Measurements from ENCODE around the gene NTSR1.

Gene NTSR1

GRCh38 chr20:62778601-62779416 is 70.2 kb downstream of the NTSR1 start:
- no peak overlapping the region for H3K4me3 ChIP-seq (ENCODE audit: low read depth, low read length)
- in situ Hi-C loops (cut with HindIII; ENCODE audit: low sequenced_read_pairs) = no loop called here
- TF ChIP-seq CTCF (IDR thresholded peaks at IDR 0.05; ENCODE audit: low read depth, low read length) = no peak
- DNase-seq (ENCODE audit: low read depth, low spot score) = no peak

- DNase-seq (ENCODE audit: low read depth, low spot score) = no peak
- no peak for TF ChIP-seq CTCF (IDR thresholded peaks at IDR 0.05; ENCODE audit: low read depth, low read length)
- in situ Hi-C loops (cut with HindIII; ENCODE audit: low sequenced_read_pairs) = no loop called here
- no peak overlapping the region for H3K4me3 ChIP-seq (ENCODE audit: low read depth, low read length)
Observed at GRCh38 chr20:62779417-62779685, 70.7 kb downstream of the NTSR1 start.

GRCh38 chr20:62780204-62780603 is 71.6 kb downstream of the NTSR1 start:
- no peak for TF ChIP-seq CTCF (IDR thresholded peaks at IDR 0.05; ENCODE audit: low read depth, low read length)
- H3K4me3 ChIP-seq (ENCODE audit: low read depth, low read length) = no peak overlapping the region
- in situ Hi-C loops (cut with HindIII; ENCODE audit: low sequenced_read_pairs) = no loop called here
- DNase-seq (ENCODE audit: low read depth, low spot score) = no peak

GRCh38 chr20:62780696-62781095 is 72.1 kb downstream of the NTSR1 start:
- H3K4me3 ChIP-seq (ENCODE audit: low read depth, low read length) = no peak overlapping the region
- DNase-seq (ENCODE audit: low read depth, low spot score) = no peak
- in situ Hi-C loops (cut with HindIII; ENCODE audit: low sequenced_read_pairs) = no loop called here
- TF ChIP-seq CTCF (IDR thresholded peaks at IDR 0.05; ENCODE audit: low read depth, low read length) = no peak

- TF ChIP-seq CTCF (IDR thresholded peaks at IDR 0.05; ENCODE audit: low read depth, low read length) = no peak
- in situ Hi-C loops (cut with HindIII; ENCODE audit: low sequenced_read_pairs) = no loop called here
- no peak for DNase-seq (ENCODE audit: low read depth, low spot score)
- H3K4me3 ChIP-seq (ENCODE audit: low read depth, low read length) = no peak overlapping the region
Observed at GRCh38 chr20:62782149-62782892, 73.7 kb downstream of the NTSR1 start.

- DNase-seq (ENCODE audit: low read depth, low spot score) = no peak
- in situ Hi-C loops (cut with HindIII; ENCODE audit: low sequenced_read_pairs) = no loop called here
- no peak for TF ChIP-seq CTCF (IDR thresholded peaks at IDR 0.05; ENCODE audit: low read depth, low read length)
- H3K4me3 ChIP-seq (ENCODE audit: low read depth, low read length) = no peak overlapping the region
Observed at GRCh38 chr20:62782893-62783278, 74.2 kb downstream of the NTSR1 start.

Data from astrocyte of the spinal cord (primary cell).